GM19351 (cell line): Measurements from ENCODE around the gene FLNA.
"Not testable (repeated sequence)": the region's sequence is repeated elsewhere in the genome, so short reads cannot be mapped to it uniquely, and the experiment has no call there.

Source experiments
- ATAC-seq: cut with Tn5 transposase; IDR thresholded peaks from one replicate; pipeline ENCODE4 v1.9.1; 2021; ENCODE audit warnings: mild to moderate bottlenecking, moderate library complexity; ENCODE audit not compliant: unreplicated experiment

Gene FLNA

DNA sequence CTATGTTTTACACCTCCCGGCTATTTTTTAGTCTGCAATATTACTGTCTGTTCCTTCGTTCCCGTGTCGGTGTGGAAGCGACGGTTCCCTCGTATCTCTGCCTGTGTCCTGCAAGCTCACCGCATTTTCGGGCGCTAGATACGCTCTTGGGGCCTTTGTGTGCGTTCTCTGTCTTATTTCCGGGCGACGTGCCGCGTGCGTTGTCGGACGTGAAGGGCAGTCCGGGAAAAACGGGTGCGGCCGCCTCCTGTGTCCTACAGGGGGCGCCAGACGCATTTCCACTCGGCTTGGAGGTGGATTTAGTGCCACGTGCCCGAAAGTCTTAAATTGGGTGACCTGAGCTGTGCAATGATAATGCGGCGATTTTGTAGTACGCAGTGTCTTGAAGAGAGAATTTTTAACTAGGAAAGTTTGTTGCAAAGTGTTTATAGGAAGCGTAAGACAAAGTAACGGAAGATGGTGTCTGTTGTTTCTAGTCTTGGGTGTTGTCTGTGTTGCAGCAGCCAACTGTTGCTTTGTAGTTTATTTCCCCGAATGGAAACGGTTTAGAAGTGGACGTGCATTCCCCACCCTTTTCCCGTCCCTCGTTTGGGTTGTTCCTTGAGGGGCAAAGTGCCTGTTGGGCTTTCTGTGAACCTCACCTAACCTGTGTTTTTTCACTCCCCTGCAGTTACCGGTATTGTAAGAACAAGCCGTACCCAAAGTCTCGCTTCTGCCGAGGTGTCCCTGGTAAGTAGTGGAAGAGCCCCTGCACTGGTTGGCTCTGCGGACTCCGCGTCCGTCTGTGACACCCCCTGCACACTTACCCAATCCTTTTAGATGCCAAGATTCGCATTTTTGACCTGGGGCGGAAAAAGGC, 24.5 kb upstream of the FLNA start:
- no peak for ATAC-seq

DNA sequence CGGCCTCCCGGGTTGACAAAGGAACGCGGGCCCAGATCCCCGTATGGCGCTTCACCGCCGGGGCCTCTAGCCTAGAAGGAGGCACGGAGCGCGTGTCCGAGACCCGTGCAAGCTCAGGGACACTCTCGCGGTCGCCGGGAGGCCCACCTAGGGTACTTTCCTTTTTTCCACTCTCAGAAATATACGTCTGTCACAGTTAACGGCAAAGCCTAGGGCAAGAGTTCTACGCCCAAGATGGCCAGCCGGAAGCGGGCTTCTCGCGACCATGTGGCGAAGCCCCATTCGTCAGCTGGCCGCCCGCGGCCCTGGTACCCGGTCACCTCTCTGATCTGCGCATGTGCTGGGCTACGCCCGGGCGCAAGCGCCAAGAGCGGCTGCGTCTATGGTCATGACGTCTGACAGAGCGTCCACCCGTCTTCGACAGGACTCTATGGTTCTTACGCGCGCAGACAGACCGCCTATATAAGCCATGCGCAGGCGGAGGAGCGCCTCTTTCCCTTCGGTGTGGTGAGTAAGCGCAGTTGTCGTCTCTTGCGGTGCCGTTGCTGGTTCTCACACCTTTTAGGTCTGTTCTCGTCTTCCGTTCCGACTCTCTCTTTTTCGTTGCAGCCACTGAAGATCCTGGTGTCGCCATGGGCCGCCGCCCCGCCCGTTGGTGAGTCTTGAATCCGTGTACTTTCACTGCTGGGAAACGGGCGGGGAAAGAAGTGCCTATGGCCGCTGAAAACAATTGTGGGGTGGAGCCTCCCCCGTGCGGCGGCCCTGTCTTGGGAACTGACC, 23.6 kb upstream of the FLNA start, which contains the start of gene RPL10:
RPL10 (plus strand) TSS at position 490 of the 780 bp plus-strand sequence; CDS start at position 633, 143 bp downstream.
- peak; percentile 68 for ATAC-seq

DNA sequence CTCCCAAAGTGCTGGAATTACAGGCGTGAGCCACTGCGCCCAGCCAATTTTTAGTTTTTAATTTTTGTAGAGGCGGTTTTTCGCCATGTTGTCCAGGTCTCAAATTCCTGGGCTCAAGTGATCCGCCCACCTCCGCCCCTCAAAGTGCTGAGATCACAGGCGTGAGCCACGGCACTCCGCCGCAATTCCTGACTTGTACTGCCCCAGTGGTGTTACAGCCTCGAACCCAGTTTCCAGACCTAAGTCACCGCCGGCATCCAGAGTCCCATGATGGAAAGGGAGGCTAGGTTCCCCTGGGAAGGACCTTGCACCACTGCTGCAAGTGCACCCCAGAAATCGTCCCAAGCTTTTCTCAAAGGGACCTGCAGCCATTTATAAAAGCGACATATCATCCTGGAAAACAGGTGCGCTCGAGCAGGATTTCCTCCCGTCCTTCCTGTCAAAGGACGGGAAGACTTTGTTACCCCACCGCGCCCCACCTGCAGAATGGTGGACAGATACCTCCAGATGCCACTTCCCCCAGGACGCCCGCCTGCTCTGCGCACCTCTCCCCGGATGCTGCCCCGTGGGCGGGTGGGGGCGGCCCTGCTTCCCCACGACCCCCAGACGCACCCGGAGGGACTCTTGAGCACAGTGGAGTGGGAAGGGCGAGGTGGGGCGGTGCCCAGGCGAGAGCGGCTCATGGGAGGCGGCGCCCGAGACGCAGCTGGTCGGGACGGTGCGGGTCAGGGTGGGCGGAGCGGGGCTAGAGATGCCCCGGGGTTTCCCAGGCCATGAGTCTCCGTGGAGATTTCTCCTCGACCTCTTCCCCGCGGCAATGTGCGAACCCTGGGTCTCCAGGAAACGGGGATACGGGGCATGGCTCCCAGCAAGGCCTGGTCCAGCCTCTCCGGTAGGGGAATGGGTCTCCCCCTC, 22.8 kb upstream of the FLNA start:
- peak; percentile 57 for ATAC-seq

- not testable (repeated sequence) for ATAC-seq
Observed at GRCh38 chrX:154396363-154396762, 21.9 kb upstream of the FLNA start.

GRCh38 chrX:154389812-154390747, 15.6 kb upstream of the FLNA start:
- ATAC-seq = peak; percentile 62

DNA sequence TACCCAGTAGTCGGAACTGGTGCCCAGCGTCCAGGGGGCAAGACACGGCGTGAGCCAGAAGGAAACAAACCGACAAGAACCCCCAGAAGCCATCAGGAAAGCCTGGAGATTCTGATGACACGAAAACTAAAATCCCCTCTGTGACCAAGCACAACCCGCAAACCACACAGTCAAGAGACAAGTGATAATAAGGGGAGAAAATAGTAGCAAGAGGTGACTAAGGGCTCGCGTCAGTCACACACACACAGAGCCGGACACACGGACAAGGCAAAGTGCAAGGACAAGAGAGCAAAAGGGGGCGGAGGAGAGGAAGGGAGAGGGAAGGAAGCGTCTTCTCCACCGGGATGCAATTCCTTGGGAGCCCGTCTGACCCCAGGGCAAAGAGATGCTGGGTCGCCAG, 14.2 kb upstream of the FLNA start:
- ATAC-seq = not testable (repeated sequence)

DNA sequence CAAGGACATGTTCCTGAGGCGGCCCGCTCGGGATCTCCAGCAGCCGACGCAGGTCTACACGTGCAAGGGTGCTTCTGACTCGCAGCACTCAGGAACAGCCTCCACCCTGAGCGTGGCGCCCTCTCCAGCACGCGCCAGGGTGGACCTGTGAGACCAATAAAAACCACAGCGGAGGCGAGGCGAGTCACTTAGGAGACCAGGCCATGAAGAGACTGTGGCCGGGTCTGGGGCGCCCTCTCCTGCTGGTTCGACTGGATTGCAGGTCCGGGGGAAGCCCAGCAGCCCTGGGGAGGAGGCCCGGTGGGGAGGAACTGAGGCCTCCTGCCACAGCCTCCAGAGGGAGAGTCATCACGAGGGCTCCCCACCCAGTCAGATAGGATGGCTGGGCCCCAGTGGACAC, 13.7 kb upstream of the FLNA start:
- ATAC-seq = peak; percentile 33

DNA sequence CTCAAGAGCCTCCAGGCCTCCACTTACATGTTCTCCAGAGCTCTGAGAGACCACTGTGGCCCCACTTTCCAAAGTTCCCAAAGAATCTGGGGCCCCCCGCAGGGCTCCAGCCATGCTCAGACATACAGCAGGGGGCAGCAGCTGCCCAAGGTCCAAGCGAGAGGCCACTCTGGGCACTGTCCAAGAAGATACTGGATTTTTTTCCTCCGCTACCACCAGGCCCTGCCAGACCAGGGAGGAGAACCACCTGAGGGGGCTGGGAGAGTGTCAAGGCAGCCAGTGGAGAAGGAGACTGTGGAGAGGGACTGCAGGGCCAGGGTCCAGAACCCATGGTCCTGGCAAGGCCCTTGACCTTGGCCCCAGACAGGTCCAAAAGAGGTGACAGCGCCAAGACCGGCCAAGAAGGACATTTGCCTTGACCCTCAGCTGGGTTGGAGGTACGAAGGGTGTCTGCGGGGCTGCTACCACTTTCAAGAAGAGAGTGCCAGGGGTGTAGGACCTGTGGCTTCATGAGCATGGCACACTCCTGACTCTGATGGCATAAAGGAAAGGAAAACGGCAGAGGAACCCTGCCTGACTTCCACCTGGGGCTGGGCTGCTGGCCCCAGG, 10.0 kb upstream of the FLNA start:
- no peak for ATAC-seq

DNA sequence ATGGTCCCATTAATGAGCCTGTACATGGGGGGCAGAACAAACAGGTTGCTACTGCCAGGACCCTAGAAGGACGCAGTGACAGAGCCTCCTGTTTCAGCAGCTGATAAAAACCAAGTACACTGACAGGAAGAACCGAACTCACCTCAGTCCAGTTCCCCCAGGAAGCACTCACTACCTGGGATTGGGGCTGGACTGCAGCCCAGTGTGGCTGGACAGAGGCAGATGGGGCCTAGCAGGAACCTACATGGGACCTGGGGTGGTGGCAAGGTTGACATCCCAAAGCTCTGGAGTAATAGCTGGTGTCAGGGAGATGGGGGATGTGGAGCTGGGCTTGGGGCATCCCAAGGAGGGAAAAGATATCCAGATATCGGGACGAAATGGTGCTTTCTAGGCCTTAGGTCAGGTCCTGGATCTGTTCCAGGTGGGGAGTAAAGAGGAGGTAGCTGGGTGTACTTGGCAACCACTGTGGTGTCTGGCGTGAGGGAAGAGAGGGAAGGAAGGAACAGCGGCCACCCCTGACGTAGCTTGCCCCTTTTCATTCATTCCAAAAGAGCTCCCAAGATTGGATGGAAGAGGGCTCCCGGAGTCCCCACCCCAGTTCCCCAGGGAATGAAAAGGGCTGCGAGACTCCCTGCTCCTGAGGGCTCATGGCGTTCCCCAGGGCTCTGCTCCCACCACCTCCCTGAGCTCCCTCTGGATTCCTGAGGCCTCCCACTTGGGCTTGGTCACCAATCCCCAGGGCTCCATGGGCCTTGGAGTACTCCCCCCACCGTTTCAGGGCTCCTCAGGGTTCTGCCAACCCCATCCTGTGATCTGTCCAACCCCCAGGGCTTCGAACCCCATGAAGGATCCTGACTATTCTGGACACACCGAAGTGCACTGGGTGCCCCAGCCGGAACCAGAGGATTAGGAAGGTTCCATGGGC, 9.2 kb upstream of the FLNA start:
- ATAC-seq = no peak

GRCh38 chrX:154382483-154383069, 8.1 kb upstream of the FLNA start:
- ATAC-seq = no peak

- ATAC-seq = no peak
Observed at GRCh38 chrX:154381271-154381670, 6.8 kb upstream of the FLNA start.

DNA sequence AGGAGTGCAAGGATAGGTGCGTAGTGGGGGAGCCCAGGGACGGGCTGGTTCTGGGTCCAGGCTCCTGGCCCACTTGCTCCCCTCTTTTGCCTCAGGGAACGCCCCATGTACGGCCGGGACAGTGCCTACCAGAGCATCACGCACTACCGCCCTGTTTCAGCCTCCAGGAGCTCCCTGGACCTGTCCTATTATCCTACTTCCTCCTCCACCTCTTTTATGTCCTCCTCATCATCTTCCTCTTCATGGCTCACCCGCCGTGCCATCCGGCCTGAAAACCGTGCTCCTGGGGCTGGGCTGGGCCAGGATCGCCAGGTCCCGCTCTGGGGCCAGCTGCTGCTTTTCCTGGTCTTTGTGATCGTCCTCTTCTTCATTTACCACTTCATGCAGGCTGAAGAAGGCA, 6.4 kb upstream of the FLNA start:
- ATAC-seq = no peak

GRCh38 chrX:154380153-154380552, 5.7 kb upstream of the FLNA start:
- ATAC-seq = no peak

- no peak for ATAC-seq
Observed at GRCh38 chrX:154379569-154379951, 5.1 kb upstream of the FLNA start.

DNA sequence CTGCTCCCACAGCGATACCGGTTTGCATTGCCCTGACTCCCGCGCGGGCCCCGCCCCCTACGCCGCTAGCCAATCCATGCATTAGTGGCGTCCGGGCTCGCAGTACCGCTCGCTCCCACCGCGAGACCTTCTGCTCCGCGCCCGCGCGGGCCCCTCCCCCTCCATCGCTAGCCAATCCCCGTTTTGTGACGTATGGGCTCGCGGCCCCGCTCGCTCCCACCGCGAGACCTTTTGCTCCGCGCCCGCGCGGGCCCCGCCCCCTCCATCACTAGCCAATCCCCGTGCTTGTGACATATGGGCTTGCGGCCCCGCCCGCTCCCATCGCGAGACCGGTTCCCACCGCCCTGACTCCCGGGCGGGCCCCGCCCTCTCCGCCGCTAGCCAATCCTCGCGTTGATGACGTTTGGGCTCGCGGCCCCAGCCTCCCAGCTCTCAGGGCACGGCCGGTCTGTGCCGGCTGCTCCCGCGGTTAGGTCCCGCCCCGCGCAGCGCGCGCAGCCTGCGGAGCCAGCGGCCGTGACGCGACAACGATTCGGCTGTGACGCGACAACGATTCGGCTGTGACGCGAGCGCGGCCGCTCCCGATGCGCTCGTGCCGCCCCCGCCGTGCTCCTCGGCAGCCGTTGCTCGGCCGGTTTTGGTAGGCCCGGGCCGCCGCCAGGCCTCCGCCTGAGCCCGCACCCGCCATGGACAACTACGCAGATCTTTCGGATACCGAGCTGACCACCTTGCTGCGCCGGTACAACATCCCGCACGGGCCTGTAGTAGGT, 4.5 kb upstream of the FLNA start, which contains the start of gene EMD:
EMD (plus strand) TSS at position 497 of the 770 bp plus-strand sequence; CDS start at position 687, 190 bp downstream.
- peak; percentile 75 for ATAC-seq

- peak; percentile 0 for ATAC-seq
Observed at GRCh38 chrX:154378059-154378798, 3.8 kb upstream of the FLNA start.
